Ovary (tissue), 9 donors: ENCODE results near the gene TMED7. TPM values are rescaled to one million over a fixed set of nuclear protein-coding genes. Genes with fewer than 3 reads are reported as not detected.

Experiments
- DNase-seq, 5 donors: peaks; one replicate each; pipeline ENCODE4 v3.0.0-alpha.2; 2019 to 2020
- H3K27ac ChIP-seq, 2 donors: fragments of 200-600 bp; one replicate each; pipeline versions ENCODE4 v1.5.1 to v1.8.0; 2019 to 2022
- H3K27me3 ChIP-seq: fragments of 200-600 bp; one replicate; pipeline ENCODE4 v1.8.0; 2022
- H3K36me3 ChIP-seq: fragments of 200-600 bp; sonication (generic); one replicate; pipeline ENCODE4 v1.5.1; 2019
- H3K4me1 ChIP-seq: one replicate; pipeline ENCODE4 v1.8.1; 2013; ENCODE audit warnings: mild to moderate bottlenecking, moderate library complexity; ENCODE audit not compliant: insufficient read depth
- H3K4me3 ChIP-seq: fragments of 200-600 bp; sonication (generic); one replicate; pipeline ENCODE4 v1.5.1; 2017
- H3K9me3 ChIP-seq, 2 donors: fragments of 200-600 bp in 1 of 2; sonication (generic) in 1 of 2; one replicate each; pipeline versions ENCODE4 v1.5.1 to v1.8.1; 2013 to 2019; ENCODE audit warnings: mild to moderate bottlenecking in 1 of 2, moderate library complexity in 1 of 2
- EP300 ChIP-seq: sonication (generic); formaldehyde crosslinking; IDR thresholded peaks from one replicate; pipeline ENCODE4 v1.6.1; 2017; ENCODE audit warnings: antibody characterized with exemption
- POLR2A ChIP-seq: fragments of 450-650 bp; IDR thresholded peaks from one replicate; pipeline ENCODE4 v1.6.1; 2017; ENCODE audit warnings: antibody characterized with exemption, mild to moderate bottlenecking, moderate library complexity
- WGBS, 3 donors: extraction: QIAGEN DNeasy Blood & Tissue Kit in 1 of 3; methylation state at CpG; one replicate each; pipeline versions ENCODE4 v1.1.5 to v1.1.7; 2013 to 2017; 5-methylcytosine and 5-hydroxymethylcytosine counted together
- intact Hi-C, 4 donors: fragments of 100-400 bp; cut with DNase I; formaldehyde crosslinking; loops; one replicate each; pipeline versions ENCODE4 v1.11.0 to v1.15.1; 2022 to 2023
- polyA plus RNA-seq, 2 donors: library from polyadenylated mRNA; stranded (reverse); fragments of 200-250 nt in 1 of 2; fragments of 350-450 nt in 1 of 2; fragmentation: Illumina TruSeq in 1 of 2; extraction: RNeasy Lipid Tissue Mini Kit (QIAGEN cat#74804) in 1 of 2; gene quantifications; one replicate each; pipeline ENCODE4 v1.2.3, GENCODE V29; 2013 to 2014
- total RNA-seq, 7 donors: library from RNA; depleted of rRNA in 2 of 7; stranded (reverse); fragments of >200 nt in 2 of 7; fragmentation: NEBNext Ultra II Directional in 3 of 7; extraction: Animal tissue kit (Norgen Biotek cat#: 25700) in 3 of 7; gene quantifications; one replicate each; pipeline versions ENCODE4 v1.1.0 to v1.2.4, GENCODE V29; 2016 to 2023
- TF ChIP-seq, protein P1 (sequence below), 3 donors: fragments of 450-650 bp in 2 of 3; fragments of 200-600 bp in 1 of 3; IDR thresholded peaks; one replicate each; pipeline versions ENCODE4 v1.5.1 to v1.8.0; 2016 to 2022; ENCODE audit warnings: antibody characterized with exemption in 3 of 3, mild to moderate bottlenecking in 1 of 3
- donor health status: DM: no; HTN: no; CAD: no; lungs with moderate emphysema.
- donor health status: DM: no; HTN: no; CAD: no.
- donor health status: Bipolar disorder and iron deficiency.
- donor health status: DM: yes; HTN: yes; CAD: no.
- donor health status: DM: no; HTN: no; CAD: no.
- donor health status: DM: yes; HTN: yes; CAD: no.

The TMED7 gene
- total and polyA plus RNA-seq, 9 donors: 28.0 to 84.2 (median 68.2) TPM

DNA sequence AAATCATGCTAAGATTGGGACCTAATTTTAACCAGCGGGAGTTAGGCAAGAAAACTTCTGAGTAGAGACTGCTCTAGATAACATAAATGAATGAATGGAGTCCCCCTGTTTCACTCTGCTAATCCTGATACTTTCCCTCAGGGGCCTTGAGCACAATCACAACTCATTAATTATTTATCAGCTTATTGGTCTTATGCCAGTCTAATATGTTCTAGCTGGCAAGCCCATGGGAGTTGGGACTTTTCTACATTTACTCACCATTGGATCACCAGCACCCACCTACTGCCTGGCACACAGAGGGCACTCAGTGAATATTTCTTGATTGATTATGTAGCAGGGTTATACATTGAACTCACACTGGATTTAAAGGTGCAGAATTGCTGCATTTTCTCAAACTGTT, 13.5 kb upstream of the TMED7 start:
- no peak overlapping the region for H3K4me3 ChIP-seq
- intact Hi-C loops: no loop called here
- no peak for DNase-seq
- no peak overlapping the region for H3K27ac ChIP-seq
- no peaks in the 10 kb centered on the region for H3K27me3 ChIP-seq
- H3K36me3 ChIP-seq: no peaks in the 10 kb centered on the region
- TF ChIP-seq, protein P1, sequence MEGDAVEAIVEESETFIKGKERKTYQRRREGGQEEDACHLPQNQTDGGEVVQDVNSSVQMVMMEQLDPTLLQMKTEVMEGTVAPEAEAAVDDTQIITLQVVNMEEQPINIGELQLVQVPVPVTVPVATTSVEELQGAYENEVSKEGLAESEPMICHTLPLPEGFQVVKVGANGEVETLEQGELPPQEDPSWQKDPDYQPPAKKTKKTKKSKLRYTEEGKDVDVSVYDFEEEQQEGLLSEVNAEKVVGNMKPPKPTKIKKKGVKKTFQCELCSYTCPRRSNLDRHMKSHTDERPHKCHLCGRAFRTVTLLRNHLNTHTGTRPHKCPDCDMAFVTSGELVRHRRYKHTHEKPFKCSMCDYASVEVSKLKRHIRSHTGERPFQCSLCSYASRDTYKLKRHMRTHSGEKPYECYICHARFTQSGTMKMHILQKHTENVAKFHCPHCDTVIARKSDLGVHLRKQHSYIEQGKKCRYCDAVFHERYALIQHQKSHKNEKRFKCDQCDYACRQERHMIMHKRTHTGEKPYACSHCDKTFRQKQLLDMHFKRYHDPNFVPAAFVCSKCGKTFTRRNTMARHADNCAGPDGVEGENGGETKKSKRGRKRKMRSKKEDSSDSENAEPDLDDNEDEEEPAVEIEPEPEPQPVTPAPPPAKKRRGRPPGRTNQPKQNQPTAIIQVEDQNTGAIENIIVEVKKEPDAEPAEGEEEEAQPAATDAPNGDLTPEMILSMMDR (IDR thresholded peaks at IDR 0.05): no peak
- TF ChIP-seq EP300 (no peak), POLR2A (no peak)
- H3K9me3 ChIP-seq: no peaks in the 10 kb centered on the region
- H3K4me1 ChIP-seq: no peaks in the 10 kb centered on the region
- 68 to 89% (median 79%) methylated on average over 1 of the region's 1 CpG for WGBS, 3 donors

DNA sequence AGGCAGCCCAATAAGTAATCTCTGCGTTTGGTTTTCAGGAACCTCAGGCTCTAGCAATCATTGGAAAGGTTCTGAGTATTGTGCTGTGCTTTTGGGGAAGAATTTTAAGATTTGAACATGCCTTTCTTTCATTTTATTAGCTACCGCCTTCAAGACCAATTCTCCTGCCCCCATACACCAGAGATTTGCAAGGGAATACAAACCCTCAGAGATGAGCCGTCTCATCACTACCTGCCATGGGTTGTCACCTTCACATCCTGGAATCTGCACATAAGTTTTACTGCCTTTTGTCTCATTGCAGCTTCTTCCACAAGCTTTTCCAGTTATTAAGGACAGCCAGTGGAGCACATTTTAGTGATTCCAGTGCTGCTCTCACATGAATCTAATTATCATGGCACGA, 11.7 kb upstream of the TMED7 start:
- 75 to 79% (median 79%) methylated on average over 4 of the region's 4 CpGs for WGBS, 3 donors
- H3K4me1 ChIP-seq: no peaks in the 10 kb centered on the region
- no peak overlapping the region for H3K4me3 ChIP-seq
- intact Hi-C loops: no loop called here
- no peaks in the 10 kb centered on the region for H3K27me3 ChIP-seq
- DNase-seq: no peak
- no peak overlapping the region for H3K27ac ChIP-seq
- no peaks in the 10 kb centered on the region for H3K9me3 ChIP-seq
- no peak for TF ChIP-seq POLR2A
- TF ChIP-seq, protein P1 (IDR thresholded peaks at IDR 0.05): no peak
- no peak for TF ChIP-seq EP300
- no peaks in the 10 kb centered on the region for H3K36me3 ChIP-seq

DNA sequence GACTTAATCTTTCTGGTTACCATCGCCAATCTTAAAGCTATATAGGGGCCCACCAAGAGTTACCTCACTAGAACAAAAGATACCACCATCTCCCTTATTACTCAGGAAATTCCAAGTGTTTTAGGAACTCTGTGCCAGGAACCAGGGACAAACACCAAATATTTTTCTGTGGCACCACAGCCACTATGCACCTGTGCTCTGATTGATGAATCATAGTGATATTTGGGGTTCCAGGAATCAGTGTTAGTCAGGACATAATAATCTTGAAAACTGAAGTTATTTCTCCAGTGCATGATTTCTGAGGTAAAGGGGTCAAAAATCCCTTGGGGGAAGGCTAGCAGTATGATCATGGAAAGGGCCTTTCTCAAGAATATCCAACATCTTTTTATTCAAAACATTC, 10.2 kb upstream of the TMED7 start:
- no peak for DNase-seq
- H3K36me3 ChIP-seq: no peaks in the 10 kb centered on the region
- no peaks in the 10 kb centered on the region for H3K27me3 ChIP-seq
- TF ChIP-seq POLR2A: no peak
- TF ChIP-seq, protein P1 (IDR thresholded peaks at IDR 0.05): no peak
- TF ChIP-seq EP300: no peak
- no peaks in the 10 kb centered on the region for H3K9me3 ChIP-seq
- intact Hi-C loops: no loop called here
- WGBS, 3 donors: 85 to 94% (median 89%) methylated on average over 1 of the region's 1 CpG
- no peak overlapping the region for H3K27ac ChIP-seq
- no peaks in the 10 kb centered on the region for H3K4me1 ChIP-seq
- H3K4me3 ChIP-seq: no peak overlapping the region

DNA sequence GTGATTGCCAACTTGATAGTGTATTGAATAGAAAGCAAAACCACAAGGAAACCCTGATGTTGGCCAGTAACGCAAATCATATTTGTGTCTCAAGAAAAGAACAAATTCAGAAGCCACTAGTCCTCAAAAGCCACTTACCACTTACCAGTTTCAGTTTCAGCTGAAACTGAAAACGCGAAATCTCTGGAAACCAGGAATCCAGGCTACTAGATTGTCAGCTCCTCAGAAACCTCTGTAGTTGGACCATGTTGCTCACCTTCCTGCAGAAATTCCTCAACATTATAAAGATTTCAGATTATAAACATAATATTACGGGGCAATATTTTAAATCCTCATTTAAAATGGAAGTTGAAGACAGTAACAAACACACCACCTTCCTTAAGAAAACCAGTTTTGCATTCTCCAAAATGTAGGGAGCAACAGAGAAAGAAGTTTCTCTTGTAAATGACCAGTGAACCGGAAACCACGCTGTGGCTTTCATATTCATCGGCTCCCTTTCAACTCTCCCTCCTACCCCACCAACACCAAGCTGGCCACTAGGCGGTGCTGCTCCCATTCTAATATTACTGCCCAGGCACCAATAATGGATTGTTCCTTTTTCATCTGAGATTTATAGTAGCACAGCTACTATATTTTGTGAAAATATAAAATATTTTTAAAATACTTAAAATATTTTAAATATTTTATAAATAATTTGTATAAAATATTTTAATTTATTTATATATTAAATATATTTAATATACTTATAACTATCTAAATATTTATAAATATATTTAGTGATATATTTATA, 8.7 kb upstream of the TMED7 start:
- Histone ChIP-seq H3K9me3 (no peaks in the 10 kb centered on the region), H3K27me3 (no peaks in the 10 kb centered on the region), H3K27ac (peak overlapping the region in 1 of 2 donors; percentile 34), H3K4me3 (peak overlapping the region; percentile 28), H3K36me3 (no peaks in the 10 kb centered on the region), H3K4me1 (no peaks in the 10 kb centered on the region)
- peak; percentile 76 to 90 (median 90) for DNase-seq
- 2 to 4% (median 2%) methylated on average over 8 of the region's 8 CpGs for WGBS, 3 donors
- intact Hi-C loops: loop anchor here in 1 of 4 donors (5.0 kb wide), 1 partner anchor 208 kb away; the partner anchor contains the start of genes AP3S1 and ATG12
- TF ChIP-seq EP300: no peak
- no peak for TF ChIP-seq POLR2A
- TF ChIP-seq, protein P1 (IDR thresholded peaks at IDR 0.05): peak; percentile 50 to 85 (median 76)
